ENCODE results near the gene SH3TC1. TPM values are rescaled to one million over a fixed set of nuclear protein-coding genes. Genes with fewer than 3 reads are reported as not detected.
A peak's percentile ranks its signal among the peaks of the same experiment; 100 is the strongest.

Gene SH3TC1
- total and polyA plus RNA-seq, 9 donors: 6.8 to 21.3 (median 9.8) TPM

DNA sequence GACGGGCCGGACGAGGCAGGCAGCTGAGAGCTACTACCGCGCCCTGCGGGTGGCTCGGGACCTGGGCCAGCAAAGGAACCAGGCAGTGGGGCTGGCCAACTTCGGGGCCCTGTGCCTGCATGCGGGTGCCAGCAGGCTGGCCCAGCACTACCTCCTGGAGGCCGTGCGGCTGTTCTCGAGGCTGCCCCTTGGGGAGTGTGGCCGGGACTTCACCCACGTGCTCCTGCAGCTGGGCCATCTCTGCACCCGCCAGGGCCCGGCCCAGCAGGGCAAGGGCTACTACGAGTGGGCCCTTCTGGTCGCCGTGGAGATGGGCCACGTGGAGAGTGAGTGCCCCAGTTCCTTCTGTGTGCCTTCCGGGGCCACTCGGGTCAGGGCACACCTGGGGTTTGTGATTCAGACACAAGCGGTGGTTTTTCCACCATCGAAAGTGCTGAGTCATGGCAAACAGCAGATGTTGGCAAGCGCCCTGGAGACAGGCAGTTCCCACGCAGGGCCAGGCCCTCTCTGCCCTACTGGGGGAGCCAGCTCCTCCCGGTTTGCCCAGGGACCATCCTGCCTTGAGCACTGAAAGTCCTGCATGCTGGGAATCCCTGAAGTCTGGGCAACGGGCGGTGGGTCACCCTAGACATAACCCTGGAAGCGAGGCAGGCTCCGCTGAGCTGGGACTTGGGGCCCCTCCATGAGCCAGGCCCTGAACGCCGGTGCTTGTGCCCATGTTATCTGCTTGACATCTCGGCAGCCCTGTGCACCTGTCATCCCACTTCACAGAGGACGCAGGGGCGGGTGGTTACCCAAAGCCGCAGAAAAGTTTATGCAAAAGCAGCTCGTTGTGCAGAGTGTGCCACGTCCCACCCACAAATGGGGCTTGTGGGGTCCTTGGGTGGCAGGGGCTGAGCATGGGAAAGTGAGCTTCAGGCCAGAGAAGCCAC lies 29.5 kb downstream of the SH3TC1 start:
- Histone ChIP-seq H3K27ac (ENCODE audit: low read length) (no peak overlapping the region), H3K9me3 (replicated peaks; ENCODE audit: control insufficient read depth, low read depth, low read length) (no peaks in the 10 kb centered on the region), H3K4me3 (ENCODE audit: low read length) (no peak overlapping the region), H3K27me3 (ENCODE audit: control insufficient read depth, insufficient read depth, low read length) (no peaks in the 10 kb centered on the region), H3K4me1 (ENCODE audit: control insufficient read depth, insufficient read depth, low read length) (peaks cover 34% of the 10 kb centered on the region), H3K36me3 (ENCODE audit: control insufficient read depth, insufficient read depth, low read length) (no peaks in the 10 kb centered on the region)
- DNase-seq: peak; percentile 73
- 62% methylated on average over 39 of the region's 39 CpGs for WGBS (ENCODE audit: insufficient coverage)

DNA sequence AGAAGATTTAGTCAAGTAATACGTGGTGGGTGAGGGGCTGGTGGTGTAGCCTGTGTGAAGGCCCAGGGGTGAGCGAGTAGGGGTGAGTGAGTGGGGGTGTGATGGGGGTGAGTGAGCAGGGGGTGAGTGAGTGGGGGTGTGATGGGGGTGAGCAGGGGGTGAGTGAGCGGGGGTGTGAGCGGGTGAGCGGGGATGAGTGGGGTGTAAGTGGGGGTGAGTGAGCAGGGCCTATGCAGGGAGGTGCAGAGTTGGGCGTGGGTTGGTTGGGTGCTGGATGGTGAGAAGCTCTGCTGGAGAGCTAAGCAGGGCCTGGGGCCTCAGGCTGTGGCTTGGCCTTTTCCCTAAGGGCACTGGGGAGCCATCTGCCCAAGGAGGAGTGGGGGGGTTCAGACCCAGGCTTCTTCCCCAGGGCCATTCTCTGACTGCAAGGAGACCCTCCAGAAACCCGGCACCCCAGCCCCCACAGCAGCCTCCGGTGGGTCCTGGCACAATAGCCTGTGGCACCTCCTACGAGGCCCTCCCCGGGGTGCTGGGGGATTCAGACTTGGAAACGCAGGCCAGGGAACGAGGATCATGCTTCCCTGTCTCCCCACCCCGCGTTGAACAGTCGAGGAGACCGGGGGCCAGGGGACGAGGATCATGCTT lies 30.4 kb downstream of the SH3TC1 start:
- H3K9me3 ChIP-seq (replicated peaks; ENCODE audit: control insufficient read depth, low read depth, low read length): no peaks in the 10 kb centered on the region
- WGBS (ENCODE audit: insufficient coverage): 96% methylated on average over 9 of the region's 17 CpGs
- peaks cover 3% of the 10 kb centered on the region for H3K36me3 ChIP-seq (ENCODE audit: control insufficient read depth, insufficient read depth, low read length)
- no peaks in the 10 kb centered on the region for H3K27me3 ChIP-seq (ENCODE audit: control insufficient read depth, insufficient read depth, low read length)
- H3K4me3 ChIP-seq (ENCODE audit: low read length): no peak overlapping the region
- no peak overlapping the region for H3K27ac ChIP-seq (ENCODE audit: low read length)
- no peak for DNase-seq
- peaks cover 34% of the 10 kb centered on the region for H3K4me1 ChIP-seq (ENCODE audit: control insufficient read depth, insufficient read depth, low read length)

DNA sequence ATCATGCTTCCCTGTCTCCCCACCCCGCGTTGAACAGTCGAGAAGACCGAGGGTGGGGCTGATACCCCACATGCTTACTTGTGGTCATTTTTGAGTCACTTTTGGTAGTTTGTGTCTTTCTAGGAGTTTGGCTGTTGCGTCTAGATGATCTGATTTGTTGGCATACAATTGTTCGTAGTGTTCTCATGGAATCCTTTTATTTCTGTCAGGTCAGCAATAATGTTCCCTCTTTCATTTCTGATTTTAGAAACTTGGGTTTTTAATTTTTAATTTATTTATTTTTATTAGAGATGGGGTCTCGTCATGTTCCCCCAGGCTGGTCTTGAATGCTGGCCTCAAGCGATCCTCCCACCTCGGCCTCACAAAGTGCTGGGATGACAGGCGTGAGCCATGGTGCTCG lies 30.9 kb downstream of the SH3TC1 start:
- H3K9me3 ChIP-seq (replicated peaks; ENCODE audit: control insufficient read depth, low read depth, low read length): no peaks in the 10 kb centered on the region
- no peaks in the 10 kb centered on the region for H3K27me3 ChIP-seq (ENCODE audit: control insufficient read depth, insufficient read depth, low read length)
- no peak overlapping the region for H3K4me3 ChIP-seq (ENCODE audit: low read length)
- no peak overlapping the region for H3K27ac ChIP-seq (ENCODE audit: low read length)
- DNase-seq: no peak
- WGBS (ENCODE audit: insufficient coverage): 100% methylated on average over 3 of the region's 11 CpGs
- H3K4me1 ChIP-seq (ENCODE audit: control insufficient read depth, insufficient read depth, low read length): peaks cover 35% of the 10 kb centered on the region
- H3K36me3 ChIP-seq (ENCODE audit: control insufficient read depth, insufficient read depth, low read length): peaks cover 7% of the 10 kb centered on the region

DNA sequence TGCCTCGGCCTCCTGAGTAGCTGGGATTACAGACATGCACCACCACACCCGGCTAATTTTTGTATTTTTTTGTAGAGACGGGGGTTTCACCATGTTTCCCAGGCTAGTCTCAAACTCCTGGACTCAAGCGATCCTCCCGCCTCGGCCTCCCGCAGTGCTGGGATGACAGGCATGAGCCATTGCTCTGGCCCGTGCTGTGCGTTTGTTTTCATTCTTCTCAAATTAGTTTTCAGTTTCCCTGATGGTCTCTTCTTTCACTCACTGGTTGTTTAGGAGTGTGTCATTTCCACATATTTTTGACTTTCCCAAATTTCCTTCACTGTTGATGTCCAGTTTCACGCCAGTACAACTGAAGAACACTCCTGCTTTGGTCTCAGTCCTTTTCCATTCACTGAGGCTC lies 31.8 kb downstream of the SH3TC1 start:
- DNase-seq: no peak
- Histone ChIP-seq H3K36me3 (ENCODE audit: control insufficient read depth, insufficient read depth, low read length) (peaks cover 7% of the 10 kb centered on the region), H3K27me3 (ENCODE audit: control insufficient read depth, insufficient read depth, low read length) (no peaks in the 10 kb centered on the region), H3K27ac (ENCODE audit: low read length) (no peak overlapping the region), H3K4me1 (ENCODE audit: control insufficient read depth, insufficient read depth, low read length) (peaks cover 38% of the 10 kb centered on the region), H3K4me3 (ENCODE audit: low read length) (no peak overlapping the region), H3K9me3 (replicated peaks; ENCODE audit: control insufficient read depth, low read depth, low read length) (no peaks in the 10 kb centered on the region)
- 91% methylated on average over 7 of the region's 10 CpGs for WGBS (ENCODE audit: insufficient coverage)

DNA sequence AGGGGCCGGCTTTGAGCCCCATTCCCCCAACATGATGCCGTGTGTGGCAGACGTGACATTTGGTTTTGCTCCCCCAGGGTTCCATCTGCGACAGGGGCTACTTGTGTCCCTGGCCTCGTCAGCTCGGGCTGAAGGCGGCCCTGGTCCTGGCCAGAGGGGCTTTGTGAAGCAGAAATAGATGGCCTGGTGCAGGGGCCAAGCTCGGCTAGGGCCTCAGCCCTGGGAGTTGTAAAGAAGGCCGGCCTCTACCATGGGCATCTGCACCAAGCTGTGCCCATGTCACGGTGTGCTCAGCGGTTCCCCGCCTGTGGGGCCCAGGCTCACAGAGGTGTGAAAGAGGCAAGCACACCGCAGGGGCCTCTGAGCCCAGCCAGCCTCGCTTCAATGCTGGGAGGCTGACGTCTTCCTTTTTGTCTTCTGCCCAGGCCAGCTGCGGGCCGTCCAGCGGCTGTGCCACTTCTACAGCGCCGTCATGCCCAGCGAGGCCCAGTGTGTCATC lies 32.5 kb downstream of the SH3TC1 start:
- DNase-seq: no peak
- 79% methylated on average over 21 of the region's 21 CpGs for WGBS (ENCODE audit: insufficient coverage)
- Histone ChIP-seq H3K27ac (ENCODE audit: low read length) (no peak overlapping the region), H3K4me3 (ENCODE audit: low read length) (no peak overlapping the region), H3K27me3 (ENCODE audit: control insufficient read depth, insufficient read depth, low read length) (no peaks in the 10 kb centered on the region), H3K36me3 (ENCODE audit: control insufficient read depth, insufficient read depth, low read length) (peaks cover 10% of the 10 kb centered on the region), H3K9me3 (replicated peaks; ENCODE audit: control insufficient read depth, low read depth, low read length) (no peaks in the 10 kb centered on the region), H3K4me1 (ENCODE audit: control insufficient read depth, insufficient read depth, low read length) (peaks cover 38% of the 10 kb centered on the region)

DNA sequence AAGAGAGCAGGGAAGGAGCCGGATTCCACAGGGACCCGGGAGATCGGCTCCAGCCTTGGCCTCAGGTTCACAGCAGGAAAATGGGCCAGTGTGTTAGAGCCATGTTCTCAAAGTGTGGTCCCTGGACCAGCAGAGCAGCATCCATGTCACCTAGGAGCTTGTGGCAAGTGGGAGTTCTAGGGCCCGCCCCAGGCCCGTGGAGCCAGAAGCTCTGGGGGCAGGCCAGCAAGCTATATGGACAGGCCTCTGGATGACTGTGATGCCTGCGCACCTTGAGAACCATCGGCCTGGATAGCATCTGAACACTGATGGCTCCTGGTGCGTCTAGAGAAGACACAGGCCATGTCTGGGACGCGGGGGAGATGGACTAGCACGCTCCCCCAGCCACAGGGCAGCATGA lies 33.7 kb downstream of the SH3TC1 start:
- DNase-seq: no peak
- Histone ChIP-seq H3K4me1 (ENCODE audit: control insufficient read depth, insufficient read depth, low read length) (peaks cover 33% of the 10 kb centered on the region), H3K4me3 (ENCODE audit: low read length) (no peak overlapping the region), H3K36me3 (ENCODE audit: control insufficient read depth, insufficient read depth, low read length) (peaks cover 11% of the 10 kb centered on the region), H3K9me3 (replicated peaks; ENCODE audit: control insufficient read depth, low read depth, low read length) (no peaks in the 10 kb centered on the region), H3K27me3 (ENCODE audit: control insufficient read depth, insufficient read depth, low read length) (no peaks in the 10 kb centered on the region), H3K27ac (ENCODE audit: low read length) (no peak overlapping the region)
- WGBS (ENCODE audit: insufficient coverage): 94% methylated on average over 11 of the region's 11 CpGs

DNA sequence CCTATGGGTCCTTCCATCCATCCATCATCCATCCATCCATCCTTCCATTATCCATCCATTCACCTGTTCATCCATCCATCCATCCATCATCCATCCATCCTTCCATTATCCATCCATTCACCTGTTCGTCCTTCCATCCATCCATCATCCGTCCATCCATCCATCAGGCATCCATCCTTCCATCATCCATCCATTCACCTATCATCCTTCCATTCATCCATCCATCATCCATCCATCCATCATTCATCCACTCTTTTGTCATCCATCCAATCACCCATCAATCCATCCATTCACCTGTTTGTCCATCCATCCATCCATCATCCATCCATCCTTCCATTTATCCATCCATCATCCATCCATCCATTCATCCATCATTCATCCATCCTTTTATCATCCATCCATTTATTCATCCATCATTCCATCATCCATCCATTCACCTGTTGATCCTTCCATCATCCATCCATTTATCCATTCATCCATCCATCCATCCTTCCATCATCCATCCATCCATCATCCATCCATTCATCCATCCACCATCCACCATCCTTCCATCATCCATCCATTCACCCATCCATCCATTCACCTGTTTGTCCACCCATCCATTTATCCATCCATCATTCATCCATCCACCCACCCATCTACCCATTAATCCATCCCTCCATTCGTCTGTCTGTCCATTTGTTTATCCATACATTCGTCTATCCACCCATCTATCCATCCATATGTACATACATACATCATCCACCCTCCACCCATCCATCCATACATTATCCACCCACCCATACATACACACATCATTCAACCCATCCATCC lies 34.8 kb downstream of the SH3TC1 start:
- Histone ChIP-seq H3K4me1 (ENCODE audit: control insufficient read depth, insufficient read depth, low read length) (peaks cover 28% of the 10 kb centered on the region), H3K9me3 (replicated peaks; ENCODE audit: control insufficient read depth, low read depth, low read length) (no peaks in the 10 kb centered on the region), H3K36me3 (ENCODE audit: control insufficient read depth, insufficient read depth, low read length) (peaks cover 11% of the 10 kb centered on the region), H3K27me3 (ENCODE audit: control insufficient read depth, insufficient read depth, low read length) (no peaks in the 10 kb centered on the region), H3K4me3 (ENCODE audit: low read length) (no peak overlapping the region), H3K27ac (ENCODE audit: low read length) (no peak overlapping the region)
- WGBS (ENCODE audit: insufficient coverage): 97% methylated on average over 4 of the region's 4 CpGs
- DNase-seq: no peak

DNA sequence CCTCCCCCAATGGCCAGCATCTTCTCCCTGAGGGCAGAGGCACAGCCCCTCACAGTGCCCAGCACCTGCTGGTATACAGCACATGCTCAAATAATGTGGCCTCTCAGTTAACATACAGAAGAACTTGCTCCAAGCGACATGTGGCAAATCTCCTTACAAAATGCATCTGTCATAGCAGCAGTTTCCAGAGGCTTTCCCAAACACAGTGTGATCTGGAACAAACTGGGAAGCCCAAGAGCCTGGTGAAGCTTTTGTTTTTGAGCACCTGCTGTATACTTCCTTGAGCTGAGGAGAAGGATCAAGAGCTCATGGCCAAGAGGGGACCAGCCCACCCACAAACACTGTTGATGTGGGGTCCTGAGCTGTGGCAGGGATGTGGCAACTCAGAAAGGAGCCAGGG lies 35.6 kb downstream of the SH3TC1 start:
- peak; percentile 55 for DNase-seq
- Histone ChIP-seq H3K27me3 (ENCODE audit: control insufficient read depth, insufficient read depth, low read length) (no peaks in the 10 kb centered on the region), H3K27ac (ENCODE audit: low read length) (no peak overlapping the region), H3K4me3 (ENCODE audit: low read length) (no peak overlapping the region), H3K9me3 (replicated peaks; ENCODE audit: control insufficient read depth, low read depth, low read length) (no peaks in the 10 kb centered on the region), H3K36me3 (ENCODE audit: control insufficient read depth, insufficient read depth, low read length) (peaks cover 11% of the 10 kb centered on the region), H3K4me1 (ENCODE audit: control insufficient read depth, insufficient read depth, low read length) (peaks cover 26% of the 10 kb centered on the region)
- WGBS (ENCODE audit: insufficient coverage): no CpG with 5 or more reads among the region's 1 CpG

DNA sequence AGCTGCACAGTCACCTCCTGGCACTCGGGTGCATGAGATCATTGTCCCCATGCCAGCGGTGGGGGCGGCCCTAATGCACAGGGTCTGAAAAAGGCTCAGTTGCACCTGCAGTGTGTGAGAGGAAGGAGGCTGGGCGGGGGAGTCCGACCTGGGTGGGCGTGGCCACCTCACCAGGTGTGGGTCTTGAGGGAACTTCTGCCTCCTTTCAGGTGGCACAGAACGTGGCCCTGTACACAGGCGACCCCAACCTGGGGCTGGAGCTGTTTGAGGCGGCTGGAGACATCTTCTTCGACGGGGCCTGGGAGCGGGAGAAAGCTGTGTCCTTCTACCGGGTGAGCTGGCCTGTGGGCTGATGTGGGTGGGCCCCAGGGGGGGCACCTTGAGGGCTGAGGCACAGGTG lies 36.1 kb downstream of the SH3TC1 start:
- 78% methylated on average over 11 of the region's 13 CpGs for WGBS (ENCODE audit: insufficient coverage)
- Histone ChIP-seq H3K9me3 (replicated peaks; ENCODE audit: control insufficient read depth, low read depth, low read length) (no peaks in the 10 kb centered on the region), H3K36me3 (ENCODE audit: control insufficient read depth, insufficient read depth, low read length) (peaks cover 11% of the 10 kb centered on the region), H3K4me1 (ENCODE audit: control insufficient read depth, insufficient read depth, low read length) (peaks cover 26% of the 10 kb centered on the region), H3K27me3 (ENCODE audit: control insufficient read depth, insufficient read depth, low read length) (no peaks in the 10 kb centered on the region), H3K27ac (ENCODE audit: low read length) (no peak overlapping the region), H3K4me3 (ENCODE audit: low read length) (no peak overlapping the region)
- DNase-seq: no peak

DNA sequence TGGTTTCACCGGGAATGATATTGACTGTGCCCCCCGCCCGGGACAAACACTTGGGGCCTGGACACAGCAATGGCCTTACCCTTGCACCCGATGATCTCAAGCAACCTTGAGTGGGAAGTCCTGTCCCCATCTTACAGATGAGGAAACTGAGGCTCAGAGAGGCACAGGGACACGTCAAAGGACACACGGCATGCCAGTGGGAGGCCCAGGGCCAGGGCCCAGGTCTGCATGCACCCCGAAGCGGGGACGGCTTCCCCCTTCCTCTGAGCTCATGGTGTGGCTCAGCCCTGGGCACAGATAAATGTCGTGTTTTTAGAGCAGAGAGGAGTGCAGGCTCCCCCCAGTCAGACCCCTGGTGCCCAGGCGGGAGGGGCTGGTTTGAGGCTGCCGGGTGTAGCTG lies 36.6 kb downstream of the SH3TC1 start:
- DNase-seq: no peak
- Histone ChIP-seq H3K9me3 (replicated peaks; ENCODE audit: control insufficient read depth, low read depth, low read length) (no peaks in the 10 kb centered on the region), H3K27me3 (ENCODE audit: control insufficient read depth, insufficient read depth, low read length) (no peaks in the 10 kb centered on the region), H3K27ac (ENCODE audit: low read length) (no peak overlapping the region), H3K4me1 (ENCODE audit: control insufficient read depth, insufficient read depth, low read length) (peaks cover 26% of the 10 kb centered on the region), H3K36me3 (ENCODE audit: control insufficient read depth, insufficient read depth, low read length) (peaks cover 11% of the 10 kb centered on the region), H3K4me3 (ENCODE audit: low read length) (no peak overlapping the region)
- WGBS (ENCODE audit: insufficient coverage): 94% methylated on average over 11 of the region's 12 CpGs

Measured in muscle of leg (tissue), 11 donors.